Right lobe of liver (tissue), 4 donors: ENCODE measurements around the gene DDX28.

Experiments used
- POLR2A ChIP-seq: fragments of 450-650 bp; IDR thresholded peaks from one replicate; pipeline ENCODE4 v1.6.1; 2017; ENCODE audit warnings: antibody characterized with exemption, mild to moderate bottlenecking
- TF ChIP-seq, protein P1 (sequence below), 4 donors: fragments of 200-600 bp in 3 of 4; fragments of 450-650 bp in 1 of 4; IDR thresholded peaks; one replicate each; pipeline versions ENCODE4 v1.5.1 to v1.8.0; 2016 to 2022; ENCODE audit warnings: antibody characterized with exemption in 4 of 4, mild to moderate bottlenecking in 2 of 4
- donor health status: DM: no; HTN: no; CAD: no.
- donor health status: DM: no; HTN: no; CAD: no.
- donor health status: DM: no; HTN: yes; CAD: no.

DNA sequence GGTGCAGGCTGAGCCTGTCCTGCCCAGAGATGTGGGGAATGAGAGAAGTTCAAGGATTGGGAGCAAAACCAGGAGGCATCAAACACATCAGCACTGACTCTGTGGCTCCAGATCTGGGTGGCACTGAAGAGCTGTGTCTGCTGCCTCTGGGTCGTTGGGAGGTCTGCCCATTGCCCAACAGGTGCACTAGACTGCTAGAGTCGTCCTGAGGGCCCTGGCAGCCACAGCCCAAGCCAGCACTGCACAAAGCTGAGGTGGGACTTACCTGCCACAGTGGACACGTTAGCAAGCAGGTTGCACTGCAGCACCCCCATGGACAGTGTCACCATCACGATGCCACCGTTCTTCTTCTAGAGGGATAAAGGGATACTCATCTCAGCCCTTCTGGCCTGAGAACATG lies 46.0 kb downstream of the DDX28 start:
- no peak for TF ChIP-seq POLR2A
- TF ChIP-seq, protein P1, sequence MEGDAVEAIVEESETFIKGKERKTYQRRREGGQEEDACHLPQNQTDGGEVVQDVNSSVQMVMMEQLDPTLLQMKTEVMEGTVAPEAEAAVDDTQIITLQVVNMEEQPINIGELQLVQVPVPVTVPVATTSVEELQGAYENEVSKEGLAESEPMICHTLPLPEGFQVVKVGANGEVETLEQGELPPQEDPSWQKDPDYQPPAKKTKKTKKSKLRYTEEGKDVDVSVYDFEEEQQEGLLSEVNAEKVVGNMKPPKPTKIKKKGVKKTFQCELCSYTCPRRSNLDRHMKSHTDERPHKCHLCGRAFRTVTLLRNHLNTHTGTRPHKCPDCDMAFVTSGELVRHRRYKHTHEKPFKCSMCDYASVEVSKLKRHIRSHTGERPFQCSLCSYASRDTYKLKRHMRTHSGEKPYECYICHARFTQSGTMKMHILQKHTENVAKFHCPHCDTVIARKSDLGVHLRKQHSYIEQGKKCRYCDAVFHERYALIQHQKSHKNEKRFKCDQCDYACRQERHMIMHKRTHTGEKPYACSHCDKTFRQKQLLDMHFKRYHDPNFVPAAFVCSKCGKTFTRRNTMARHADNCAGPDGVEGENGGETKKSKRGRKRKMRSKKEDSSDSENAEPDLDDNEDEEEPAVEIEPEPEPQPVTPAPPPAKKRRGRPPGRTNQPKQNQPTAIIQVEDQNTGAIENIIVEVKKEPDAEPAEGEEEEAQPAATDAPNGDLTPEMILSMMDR (IDR thresholded peaks at IDR 0.05) = no peak
